D721Med (cell line): ENCODE results near the gene LTBP1.
"Not testable (repeated sequence)": the region's sequence is repeated elsewhere in the genome, so short reads cannot be mapped to it uniquely, and the experiment has no call there.

Experiments
- DNase-seq: peaks from one replicate; pipeline ENCODE4 v3.0.0; 2011; ENCODE audit warnings: low spot score; ENCODE audit not compliant: insufficient read length
- FAIRE-seq: peaks from 2 replicates; lab custom pipeline; 2011; peaks lifted over from hg19 to GRCh38; lab: Jason Lieb, UNC
- TF ChIP-seq, protein P1 (sequence below): IDR thresholded peaks from 2 replicates; pipeline ENCODE4 v1.5.1; 2012; ENCODE audit warnings: mild to moderate bottlenecking, control low read depth; ENCODE audit not compliant: insufficient read depth; ENCODE audit errors: missing control alignments

The LTBP1 gene

GRCh38 chr2:32981612-32982011 is 34.9 kb downstream of the LTBP1 start:
- no peak for DNase-seq
- no peak for FAIRE-seq
- TF ChIP-seq, protein P1, sequence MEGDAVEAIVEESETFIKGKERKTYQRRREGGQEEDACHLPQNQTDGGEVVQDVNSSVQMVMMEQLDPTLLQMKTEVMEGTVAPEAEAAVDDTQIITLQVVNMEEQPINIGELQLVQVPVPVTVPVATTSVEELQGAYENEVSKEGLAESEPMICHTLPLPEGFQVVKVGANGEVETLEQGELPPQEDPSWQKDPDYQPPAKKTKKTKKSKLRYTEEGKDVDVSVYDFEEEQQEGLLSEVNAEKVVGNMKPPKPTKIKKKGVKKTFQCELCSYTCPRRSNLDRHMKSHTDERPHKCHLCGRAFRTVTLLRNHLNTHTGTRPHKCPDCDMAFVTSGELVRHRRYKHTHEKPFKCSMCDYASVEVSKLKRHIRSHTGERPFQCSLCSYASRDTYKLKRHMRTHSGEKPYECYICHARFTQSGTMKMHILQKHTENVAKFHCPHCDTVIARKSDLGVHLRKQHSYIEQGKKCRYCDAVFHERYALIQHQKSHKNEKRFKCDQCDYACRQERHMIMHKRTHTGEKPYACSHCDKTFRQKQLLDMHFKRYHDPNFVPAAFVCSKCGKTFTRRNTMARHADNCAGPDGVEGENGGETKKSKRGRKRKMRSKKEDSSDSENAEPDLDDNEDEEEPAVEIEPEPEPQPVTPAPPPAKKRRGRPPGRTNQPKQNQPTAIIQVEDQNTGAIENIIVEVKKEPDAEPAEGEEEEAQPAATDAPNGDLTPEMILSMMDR, result no peak

DNA sequence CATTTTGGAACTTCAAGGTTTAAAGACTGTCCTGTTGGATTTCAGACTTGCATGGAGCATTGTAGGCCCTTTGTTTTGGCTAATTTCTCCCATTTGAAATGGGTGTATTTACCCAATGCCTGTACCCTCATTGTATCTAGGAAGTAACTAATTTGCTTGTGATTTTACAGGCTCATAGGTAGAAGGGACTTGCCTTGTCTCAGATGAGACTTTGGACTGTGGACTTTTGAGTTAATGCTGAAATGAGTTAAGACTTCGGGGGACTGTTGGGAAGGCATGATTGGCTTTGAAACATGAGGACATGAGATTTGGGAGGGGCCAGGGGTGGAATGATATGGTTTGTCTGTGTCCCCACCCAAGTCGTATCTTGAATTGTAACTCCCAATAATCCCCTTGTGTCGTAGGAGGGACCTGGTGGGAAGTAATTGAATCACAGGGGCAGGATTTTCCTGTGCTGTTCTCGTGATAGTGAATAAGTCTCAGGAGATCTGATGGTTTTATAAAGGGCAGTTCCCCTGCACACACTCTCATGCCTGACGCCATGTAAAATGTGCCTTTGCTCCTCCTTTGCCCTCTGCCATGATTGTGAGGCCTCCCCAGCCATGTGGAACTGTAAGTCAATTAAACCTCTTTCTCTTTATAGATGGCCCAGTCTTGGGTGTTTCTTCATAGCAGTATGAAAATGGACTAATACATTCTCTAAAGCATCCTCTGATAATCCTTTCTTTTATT is 36.6 kb downstream of the LTBP1 start:
- not testable (repeated sequence) for DNase-seq, FAIRE-seq

DNA sequence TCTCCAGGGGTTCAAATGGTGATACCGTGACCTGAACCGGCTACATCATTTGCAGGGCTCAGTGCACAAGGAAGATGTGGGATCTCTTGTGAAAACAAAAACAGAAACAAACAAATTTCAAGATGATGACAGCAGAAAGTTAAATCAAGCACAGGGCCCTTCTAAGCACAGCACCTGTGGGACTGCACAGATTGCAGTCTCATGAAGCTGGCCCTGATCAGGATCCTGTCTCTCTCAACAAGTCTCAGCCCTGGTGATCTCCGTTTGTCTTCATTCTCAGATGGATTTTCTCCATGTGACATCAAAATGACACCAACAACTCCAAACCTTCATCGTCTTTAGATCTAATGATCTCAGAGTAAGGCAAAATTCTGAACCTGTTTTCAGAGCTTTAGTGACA is 39.7 kb downstream of the LTBP1 start:
- DNase-seq, result no peak

DNA sequence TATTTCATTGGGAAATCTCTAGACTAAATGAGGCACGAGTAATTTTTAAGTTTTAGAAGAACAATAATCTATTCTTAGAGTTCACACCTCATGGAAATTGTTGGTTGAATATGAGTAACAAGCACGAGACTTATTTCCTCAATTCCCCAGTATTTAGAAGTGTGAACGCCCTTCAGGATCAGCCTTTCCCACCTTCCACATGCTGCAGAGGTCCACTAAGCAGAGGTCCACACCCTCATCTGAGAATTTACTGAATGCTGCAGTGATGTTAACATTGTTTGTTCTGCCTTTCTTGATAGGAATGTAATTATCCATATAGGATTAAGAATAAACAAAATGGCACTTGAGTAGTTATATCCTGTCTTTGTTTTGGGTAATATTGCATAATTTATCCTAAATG is 41.8 kb downstream of the LTBP1 start:
- DNase-seq, result no peak
- TF ChIP-seq, protein P1, result no peak
- FAIRE-seq, result no peak

More for the DNA sequence above, 39.7 kb downstream of the LTBP1 start:
- FAIRE-seq, result no peak
- TF ChIP-seq, protein P1, result no peak

DNA sequence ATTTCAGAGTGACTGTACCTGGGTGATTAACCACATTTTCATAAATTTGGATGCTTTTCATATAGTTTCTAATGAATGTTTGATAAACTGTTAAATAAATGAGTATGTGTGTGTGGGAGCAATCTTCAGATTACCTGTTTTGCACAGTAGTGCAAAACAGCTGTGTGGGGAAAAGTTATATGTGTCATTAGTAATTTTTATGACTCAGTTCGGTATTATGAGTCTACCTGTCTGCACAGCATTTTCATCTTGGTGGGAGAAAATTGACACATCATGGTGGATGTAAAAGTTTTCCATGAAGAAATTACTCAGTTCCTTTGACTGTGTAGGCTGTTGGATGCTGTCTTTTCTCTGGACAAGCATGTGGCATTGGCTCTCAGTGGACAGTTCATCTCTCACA is 43.8 kb downstream of the LTBP1 start:
- TF ChIP-seq, protein P1, result no peak
- FAIRE-seq (no peak), DNase-seq (no peak)

DNA sequence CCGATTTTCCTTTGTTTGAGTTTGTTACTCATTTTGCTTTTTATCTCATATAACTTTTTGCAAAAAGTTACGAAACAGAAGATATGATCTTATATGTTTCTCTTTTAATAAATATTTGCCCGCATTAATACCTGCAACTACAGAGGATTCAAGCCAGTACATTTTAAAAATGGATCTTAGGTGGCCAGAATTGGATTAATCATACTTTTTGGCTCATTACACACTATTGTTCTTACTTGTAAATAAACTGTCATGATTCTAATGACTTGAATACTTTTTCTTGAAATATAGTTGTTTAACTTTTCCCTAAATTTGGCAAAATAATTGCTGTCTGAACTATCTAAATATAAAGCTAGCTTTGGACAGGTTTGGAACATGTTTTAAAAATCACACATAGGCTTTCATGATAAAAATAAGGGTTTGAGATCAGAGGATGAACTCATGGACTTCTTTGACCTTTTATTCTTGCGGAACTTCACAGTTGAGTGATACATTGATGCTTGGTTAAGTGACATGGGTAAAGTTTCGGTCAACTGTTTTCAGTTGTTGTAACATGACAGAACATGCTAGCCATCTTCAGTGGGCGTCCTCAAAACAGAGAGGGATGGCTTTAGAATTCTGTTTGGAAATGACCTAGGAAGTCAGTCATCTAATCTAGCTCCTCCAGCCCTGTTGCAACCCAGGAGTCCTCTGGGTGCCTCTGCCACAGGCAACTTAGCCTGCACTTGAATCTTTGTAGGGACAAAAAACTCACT is 44.5 kb downstream of the LTBP1 start:
- TF ChIP-seq, protein P1, result no peak
- FAIRE-seq, result no peak
- no peak for DNase-seq

DNA sequence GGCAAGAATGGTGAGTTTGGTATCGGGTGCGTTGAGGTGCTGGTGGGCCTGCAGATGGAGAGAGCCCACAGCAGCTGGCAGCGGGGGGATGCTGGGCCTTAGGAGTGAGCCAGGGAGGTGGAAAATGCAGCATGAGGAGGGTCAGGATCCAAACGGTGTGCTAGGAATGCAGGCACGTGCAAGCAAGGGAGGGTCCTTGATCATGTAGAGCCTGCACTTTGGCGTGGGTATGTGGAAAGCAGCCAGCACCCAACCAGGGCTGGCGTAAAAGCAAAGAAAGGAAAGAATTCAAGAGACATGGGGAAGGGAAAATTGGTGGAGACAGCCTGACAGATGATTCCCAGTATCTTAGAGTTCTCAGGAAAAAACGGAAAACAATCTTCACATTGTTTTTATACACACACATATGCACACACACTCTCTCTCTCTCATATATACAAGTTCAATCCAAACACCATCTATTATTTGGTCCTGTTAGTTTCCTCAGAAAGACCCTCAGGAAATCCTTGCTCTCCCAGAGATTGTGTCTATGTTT is 46.3 kb downstream of the LTBP1 start:
- no peak for DNase-seq
- TF ChIP-seq, protein P1, result no peak
- no peak for FAIRE-seq
